Spleen (tissue), 11 donors: Measurements from ENCODE around the gene SMARCAL1. TPM values are rescaled to one million over a fixed set of nuclear protein-coding genes. Genes with fewer than 3 reads are reported as not detected.

Source experiments
- DNase-seq: peaks from one replicate; pipeline ENCODE4 v3.0.0-alpha.2; 2020
- H3K27ac ChIP-seq, 8 donors: fragments of 200-600 bp; sonication (generic) in 7 of 8; 1 replicate in 4 of 8; 2 replicates in 4 of 8; pipeline versions ENCODE4 v1.5.0 to v1.8.0; 2016 to 2021; ENCODE audit warnings: inconsistent platforms in 4 of 8, mild to moderate bottlenecking in 4 of 8, moderate library complexity in 1 of 8
- H3K27me3 ChIP-seq, 7 donors: fragments of 200-600 bp; sonication (generic) in 6 of 7; replicated peaks in 1 of 7; 1 replicate in 4 of 7; 2 replicates in 3 of 7; pipeline versions ENCODE4 v1.5.0 to v1.8.0; 2016 to 2021; ENCODE audit warnings: inconsistent platforms in 3 of 7, mild to moderate bottlenecking in 1 of 7
- H3K36me3 ChIP-seq, 6 donors: fragments of 200-600 bp; sonication (generic) in 5 of 6; 1 replicate in 4 of 6; 2 replicates in 2 of 6; pipeline versions ENCODE4 v1.5.0 to v1.8.0; 2016 to 2021; ENCODE audit warnings: inconsistent platforms in 2 of 6
- H3K4me1 ChIP-seq, 6 donors: fragments of 200-600 bp; sonication (generic) in 5 of 6; 1 replicate in 3 of 6; 2 replicates in 3 of 6; pipeline versions ENCODE4 v1.5.0 to v1.8.0; 2016 to 2021; ENCODE audit warnings: inconsistent platforms in 3 of 6
- H3K4me3 ChIP-seq, 8 donors: fragments of 200-600 bp; sonication (generic) in 7 of 8; 1 replicate in 4 of 8; 2 replicates in 4 of 8; pipeline versions ENCODE4 v1.5.0 to v1.8.0; 2016 to 2021; ENCODE audit warnings: inconsistent platforms in 4 of 8, mild to moderate bottlenecking in 4 of 8, moderate library complexity in 2 of 8
- H3K9me3 ChIP-seq, 8 donors: fragments of 200-600 bp; sonication (generic) in 7 of 8; 1 replicate in 4 of 8; 2 replicates in 4 of 8; pipeline versions ENCODE4 v1.5.0 to v1.8.0; 2016 to 2021; ENCODE audit warnings: inconsistent platforms in 4 of 8
- POLR2A ChIP-seq, 3 donors: fragments of 450-650 bp; IDR thresholded peaks; one replicate each; pipeline ENCODE4 v1.5.1; 2017; ENCODE audit warnings: antibody characterized with exemption in 3 of 3, mild to moderate bottlenecking in 1 of 3
- POLR2AphosphoS5 ChIP-seq, 3 donors: sonication (generic); formaldehyde crosslinking; IDR thresholded peaks; one replicate each; pipeline ENCODE4 v1.5.1; 2017; ENCODE audit warnings: antibody characterized with exemption in 3 of 3
- WGBS, 5 donors: extraction: QIAGEN DNeasy Blood & Tissue Kit in 3 of 5; methylation state at CpG; one replicate each; pipeline versions ENCODE4 v1.1.5 to v1.1.7; 2013 to 2018; 5-methylcytosine and 5-hydroxymethylcytosine counted together
- intact Hi-C: fragments of 100-400 bp; cut with DNase I; formaldehyde crosslinking; loops from one replicate; pipeline ENCODE4 v1.15.0; 2023; ENCODE audit warnings: low total_unique reads
- polyA plus RNA-seq, 3 donors: library from polyadenylated mRNA; stranded (reverse); fragments of 200-250 nt; gene quantifications; one replicate each; pipeline ENCODE4 v1.2.1, GENCODE V29; 2013
- total RNA-seq, 7 donors: library from RNA; depleted of rRNA in 3 of 7; stranded (reverse); fragments of >200 nt in 3 of 7; fragmentation: NEBNext Ultra II Directional in 4 of 7; extraction: Animal tissue kit (Norgen Biotek cat#: 25700) in 4 of 7; gene quantifications; one replicate each; pipeline versions ENCODE4 v1.1.0 to v1.2.1, GENCODE V29; 2016 to 2021
- TF ChIP-seq, protein P1 (sequence below), 11 experiments: fragments of 200-600 bp in 7 of 11; fragments of 450-650 bp in 4 of 11; sonication (generic) in 4 of 11; IDR thresholded peaks in 8 of 11; conservative IDR thresholded peaks in 3 of 11; 1 replicate in 7 of 11; 2 replicates in 4 of 11; pipeline versions ENCODE4 v1.4.0 to v1.8.0; 2016 to 2021; ENCODE audit warnings: antibody characterized with exemption in 11 of 11, inconsistent platforms in 4 of 11, mild to moderate bottlenecking in 1 of 11
- donor health status: healthy with polysubstance abuse.
- donor health status: DM: no; HTN: no; CAD: no; lungs with moderate emphysema.
- donor health status: DM: no; HTN: no; CAD: no.
- donor health status: Bipolar disorder and iron deficiency.
- donor health status: healthy.
- donor health status: DM: no; HTN: no; CAD: no.
- donor health status: DM: yes; HTN: yes; CAD: no.

The SMARCAL1 gene
- total and polyA plus RNA-seq, 10 donors: 7.3 to 34.9 (median 24.6) TPM

DNA sequence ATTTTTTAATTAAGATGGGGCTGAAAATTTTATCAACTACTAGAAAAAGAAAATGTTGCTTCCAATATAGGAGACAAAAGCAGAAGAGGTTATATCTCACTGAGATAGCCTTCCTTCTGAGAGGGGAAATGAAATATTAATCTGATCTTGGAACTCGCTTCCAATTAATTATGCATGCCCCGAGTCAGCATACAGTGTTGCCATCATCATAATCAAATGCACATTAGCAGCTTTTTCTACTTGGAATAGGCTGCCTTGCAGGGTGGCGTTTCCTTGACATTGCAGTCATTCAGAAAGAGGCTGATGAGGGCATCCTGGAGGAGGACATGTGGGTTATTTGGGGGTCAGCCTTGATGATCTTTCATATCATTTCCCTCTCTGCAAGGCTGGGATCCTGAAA is 67.9 kb downstream of the SMARCAL1 start:
- TF ChIP-seq, protein P1, sequence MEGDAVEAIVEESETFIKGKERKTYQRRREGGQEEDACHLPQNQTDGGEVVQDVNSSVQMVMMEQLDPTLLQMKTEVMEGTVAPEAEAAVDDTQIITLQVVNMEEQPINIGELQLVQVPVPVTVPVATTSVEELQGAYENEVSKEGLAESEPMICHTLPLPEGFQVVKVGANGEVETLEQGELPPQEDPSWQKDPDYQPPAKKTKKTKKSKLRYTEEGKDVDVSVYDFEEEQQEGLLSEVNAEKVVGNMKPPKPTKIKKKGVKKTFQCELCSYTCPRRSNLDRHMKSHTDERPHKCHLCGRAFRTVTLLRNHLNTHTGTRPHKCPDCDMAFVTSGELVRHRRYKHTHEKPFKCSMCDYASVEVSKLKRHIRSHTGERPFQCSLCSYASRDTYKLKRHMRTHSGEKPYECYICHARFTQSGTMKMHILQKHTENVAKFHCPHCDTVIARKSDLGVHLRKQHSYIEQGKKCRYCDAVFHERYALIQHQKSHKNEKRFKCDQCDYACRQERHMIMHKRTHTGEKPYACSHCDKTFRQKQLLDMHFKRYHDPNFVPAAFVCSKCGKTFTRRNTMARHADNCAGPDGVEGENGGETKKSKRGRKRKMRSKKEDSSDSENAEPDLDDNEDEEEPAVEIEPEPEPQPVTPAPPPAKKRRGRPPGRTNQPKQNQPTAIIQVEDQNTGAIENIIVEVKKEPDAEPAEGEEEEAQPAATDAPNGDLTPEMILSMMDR (IDR thresholded peaks at IDR 0.05 in 8 of 11, conservative IDR thresholded peaks at IDR 0.05 in 3 of 11): no peak
- no peak for TF ChIP-seq POLR2A (IDR thresholded peaks at IDR 0.05)
- no peak for TF ChIP-seq POLR2AphosphoS5 (IDR thresholded peaks at IDR 0.05)
- no peak overlapping the region for H3K27ac ChIP-seq
- H3K9me3 ChIP-seq: no peaks in the 10 kb centered on the region
- no peaks in the 10 kb centered on the region for H3K27me3 ChIP-seq
- intact Hi-C loops: no loop called here
- DNase-seq: no peak
- 75 to 96% (median 82%) methylated on average over 3 of the region's 3 CpGs for WGBS, 5 donors
- H3K4me3 ChIP-seq: no peak overlapping the region
- peaks cover 0 to 7% (median 5%) of the 10 kb centered on the region in 6 donors for H3K4me1 ChIP-seq
- H3K36me3 ChIP-seq: peaks cover 0 to 87% (median 58%) of the 10 kb centered on the region in 6 donors

DNA sequence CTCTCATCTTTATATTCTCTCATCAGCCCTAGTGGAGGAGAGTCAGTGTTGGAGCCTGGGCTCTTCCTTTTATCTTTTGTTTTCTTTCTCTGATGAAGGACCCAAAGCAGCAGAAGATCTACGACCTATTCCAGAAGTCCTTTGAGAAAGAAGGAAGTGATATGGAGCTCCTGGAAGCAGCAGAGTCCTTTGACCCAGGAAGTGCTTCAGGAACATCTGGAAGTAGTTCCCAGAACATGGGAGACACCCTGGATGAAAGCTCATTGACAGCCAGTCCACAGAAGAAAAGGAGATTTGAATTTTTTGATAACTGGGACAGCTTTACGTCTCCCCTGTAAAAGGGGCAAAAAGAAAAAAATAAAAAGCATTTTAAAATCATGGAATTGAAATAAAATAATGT is 70.4 kb downstream of the SMARCAL1 start:
- WGBS, 5 donors: 77 to 86% (median 84%) methylated on average over 2 of the region's 2 CpGs
- no peak overlapping the region for H3K27ac ChIP-seq
- H3K4me1 ChIP-seq: peaks cover 0 to 12% (median 5%) of the 10 kb centered on the region in 6 donors
- H3K36me3 ChIP-seq: peaks cover 0 to 63% (median 45%) of the 10 kb centered on the region in 6 donors
- no peaks in the 10 kb centered on the region for H3K27me3 ChIP-seq
- no peak overlapping the region for H3K4me3 ChIP-seq
- DNase-seq: no peak
- intact Hi-C loops: no loop called here
- TF ChIP-seq POLR2AphosphoS5 (IDR thresholded peaks at IDR 0.05) (no peak), POLR2A (IDR thresholded peaks at IDR 0.05) (no peak)
- TF ChIP-seq, protein P1 (IDR thresholded peaks at IDR 0.05 in 8 of 11, conservative IDR thresholded peaks at IDR 0.05 in 3 of 11): no peak
- no peaks in the 10 kb centered on the region for H3K9me3 ChIP-seq

DNA sequence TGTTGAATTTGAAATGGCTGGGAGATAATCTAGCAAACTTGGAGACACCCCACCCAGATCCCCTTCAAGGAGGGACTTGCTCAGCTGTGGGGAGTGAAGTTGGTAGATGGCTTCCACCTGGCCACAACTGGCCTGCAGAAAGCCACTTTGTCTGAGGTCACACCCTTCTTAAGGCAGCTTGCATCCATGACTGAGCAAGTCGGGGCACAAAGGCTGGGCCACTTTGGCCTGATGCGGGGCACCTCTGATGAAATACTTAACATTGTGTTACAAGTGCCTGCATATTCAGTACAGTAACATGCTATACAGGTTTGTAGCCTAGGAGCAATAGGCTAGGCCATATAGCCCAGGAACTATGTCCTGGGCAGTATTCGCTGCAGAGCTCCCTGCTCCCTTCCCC is 73.0 kb downstream of the SMARCAL1 start:
- no peak for DNase-seq
- 68 to 100% (median 82%) methylated on average over 1 to 3 of the region's 3 CpGs for WGBS, 5 donors
- Histone ChIP-seq H3K36me3 (peaks cover 0 to 37% (median 22%) of the 10 kb centered on the region in 6 donors), H3K4me3 (no peak overlapping the region), H3K27ac (peak overlapping the region in 2 of 8 donors; percentile 58 to 59), H3K27me3 (no peaks in the 10 kb centered on the region), H3K4me1 (peaks cover 0 to 21% (median 5%) of the 10 kb centered on the region in 6 donors), H3K9me3 (no peaks in the 10 kb centered on the region)
- no peak for TF ChIP-seq POLR2AphosphoS5 (IDR thresholded peaks at IDR 0.05)
- TF ChIP-seq, protein P1 (IDR thresholded peaks at IDR 0.05 in 8 of 11, conservative IDR thresholded peaks at IDR 0.05 in 3 of 11): no peak
- no peak for TF ChIP-seq POLR2A (IDR thresholded peaks at IDR 0.05)
- intact Hi-C loops: no loop called here

DNA sequence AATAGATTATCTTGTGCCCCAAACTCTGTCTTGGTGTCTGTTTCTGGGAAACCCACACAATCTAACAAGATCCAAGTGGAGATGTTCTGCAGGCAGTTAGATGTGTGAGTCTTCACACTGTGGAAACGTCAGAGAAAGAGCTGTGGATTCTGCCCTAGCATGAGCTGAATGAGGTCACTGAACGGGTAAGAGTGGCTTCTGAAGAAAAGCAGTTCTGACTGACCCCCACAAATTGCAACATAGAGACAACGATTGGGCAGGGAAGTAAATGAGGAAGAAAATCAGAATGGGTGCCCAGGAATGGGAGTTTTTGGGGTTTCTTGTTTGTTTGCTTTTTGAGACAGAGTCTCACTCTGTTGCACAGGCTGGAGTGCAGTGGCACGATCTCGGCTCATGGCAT is 73.5 kb downstream of the SMARCAL1 start:
- no peak for DNase-seq
- intact Hi-C loops: no loop called here
- 49 to 78% (median 71%) methylated on average over 5 of the region's 5 CpGs for WGBS, 5 donors
- Histone ChIP-seq H3K27ac (peak overlapping the region in 3 of 8 donors; percentile 38 to 59 (median 58)), H3K27me3 (no peaks in the 10 kb centered on the region), H3K4me3 (no peak overlapping the region), H3K36me3 (peaks cover 0 to 32% (median 20%) of the 10 kb centered on the region in 6 donors), H3K9me3 (no peaks in the 10 kb centered on the region), H3K4me1 (peaks cover 0 to 21% (median 5%) of the 10 kb centered on the region in 6 donors)
- TF ChIP-seq, protein P1 (IDR thresholded peaks at IDR 0.05 in 8 of 11, conservative IDR thresholded peaks at IDR 0.05 in 3 of 11): no peak
- TF ChIP-seq POLR2A (IDR thresholded peaks at IDR 0.05) (no peak), POLR2AphosphoS5 (IDR thresholded peaks at IDR 0.05) (no peak)
